ENCODE data around the gene SDK1.
"Not testable (repeated sequence)": the region's sequence is repeated elsewhere in the genome, so short reads cannot be mapped to it uniquely, and the experiment has no call there.

Gene SDK1

GRCh38 chr7:4074407-4074806 lies 773.4 kb downstream of the SDK1 start:
- no peak for DNase-seq (ENCODE audit: low read depth in 2 of 2)

- DNase-seq (ENCODE audit: low read depth in 2 of 2) = no peak
Observed at GRCh38 chr7:4074994-4075393, 773.9 kb downstream of the SDK1 start.

- no peak for DNase-seq (ENCODE audit: low read depth in 2 of 2)
Observed at GRCh38 chr7:4076701-4077294, 775.7 kb downstream of the SDK1 start.

GRCh38 chr7:4077980-4078379 lies 776.9 kb downstream of the SDK1 start:
- no peak for DNase-seq (ENCODE audit: low read depth in 2 of 2)

- DNase-seq (ENCODE audit: low read depth in 2 of 2) = no peak
Observed at GRCh38 chr7:4078580-4078979, 777.5 kb downstream of the SDK1 start.

- no peak for DNase-seq (ENCODE audit: low read depth in 2 of 2)
Observed at GRCh38 chr7:4079366-4079765, 778.3 kb downstream of the SDK1 start.

- no peak for DNase-seq (ENCODE audit: low read depth in 2 of 2)
Observed at GRCh38 chr7:4079956-4080355, 778.9 kb downstream of the SDK1 start.

- DNase-seq (ENCODE audit: low read depth in 2 of 2) = no peak
Observed at GRCh38 chr7:4080954-4081353, 779.9 kb downstream of the SDK1 start.

- no peak for DNase-seq (ENCODE audit: low read depth in 2 of 2)
Observed at GRCh38 chr7:4083513-4083912, 782.5 kb downstream of the SDK1 start.

GRCh38 chr7:4084271-4084670 lies 783.2 kb downstream of the SDK1 start:
- DNase-seq (ENCODE audit: low read depth in 2 of 2) = no peak

- no peak for DNase-seq (ENCODE audit: low read depth in 2 of 2)
Observed at GRCh38 chr7:4085937-4086691, 785.1 kb downstream of the SDK1 start.

- DNase-seq (ENCODE audit: low read depth in 2 of 2) = no peak
Observed at GRCh38 chr7:4086723-4087122, 785.7 kb downstream of the SDK1 start.

GRCh38 chr7:4091767-4092166 lies 790.7 kb downstream of the SDK1 start:
- no peak for DNase-seq (ENCODE audit: low read depth in 2 of 2)

- no peak for DNase-seq (ENCODE audit: low read depth in 2 of 2)
Observed at GRCh38 chr7:4093035-4093434, 792.0 kb downstream of the SDK1 start.

GRCh38 chr7:4093483-4093882 lies 792.4 kb downstream of the SDK1 start:
- DNase-seq (ENCODE audit: low read depth in 2 of 2) = no peak

GRCh38 chr7:4094158-4094557 lies 793.1 kb downstream of the SDK1 start:
- DNase-seq (ENCODE audit: low read depth in 2 of 2) = not testable (repeated sequence)

GRCh38 chr7:4097001-4097609 lies 796.1 kb downstream of the SDK1 start:
- DNase-seq (ENCODE audit: low read depth in 2 of 2) = no peak

- DNase-seq (ENCODE audit: low read depth in 2 of 2) = no peak
Observed at GRCh38 chr7:4098169-4098568, 797.1 kb downstream of the SDK1 start.

GRCh38 chr7:4099651-4100050 lies 798.6 kb downstream of the SDK1 start:
- DNase-seq (ENCODE audit: low read depth in 2 of 2) = no peak

GRCh38 chr7:4100148-4100547 lies 799.1 kb downstream of the SDK1 start:
- no peak for DNase-seq (ENCODE audit: low read depth in 2 of 2)

- DNase-seq (ENCODE audit: low read depth in 2 of 2) = no peak
Observed at GRCh38 chr7:4100691-4101090, 799.6 kb downstream of the SDK1 start.

GRCh38 chr7:4102231-4102841 lies 801.3 kb downstream of the SDK1 start:
- no peak for DNase-seq (ENCODE audit: low read depth in 2 of 2)
